Stimulated activated CD8-positive, alpha-beta memory T cell treated with anti-CD3 and anti-CD28 coated beads, Interleukin-12 subunit alpha, Interleukin-12 subunit beta, amount 100 ng/mL, for 4 hours (primary cell): Measurements from ENCODE around the gene CRYZ.
A peak's percentile ranks its signal among the peaks of the same experiment; 100 is the strongest.
"Not testable (repeated sequence)": the region's sequence is repeated elsewhere in the genome, so short reads cannot be mapped to it uniquely, and the experiment has no call there.

Experiments used
- DNase-seq: peaks from one replicate; pipeline ENCODE4 v3.0.0-alpha.2; 2020; ENCODE audit warnings: low read depth

CRYZ gene

GRCh38 chr1:74732960-74733603 lies at the start of gene CRYZ, which contains the start of gene TYW3:
CRYZ (minus strand) TSS chr1:74733050; CDS start chr1:74724821, 8,229 bp downstream.
TYW3 (plus strand) TSS chr1:74733152; CDS start chr1:74733245, 93 bp downstream.
- DNase-seq = peak; percentile 68

GRCh38 chr1:74780594-74780993 lies 47.7 kb upstream of the CRYZ start:
- no peak for DNase-seq

GRCh38 chr1:74779750-74780149 lies 46.9 kb upstream of the CRYZ start:
- no peak for DNase-seq

- DNase-seq = no peak
Measured at GRCh38 chr1:74777525-74777924, 44.7 kb upstream of the CRYZ start.

GRCh38 chr1:74775735-74776134 lies 42.9 kb upstream of the CRYZ start:
- DNase-seq = no peak

- DNase-seq = no peak
Measured at GRCh38 chr1:74773582-74773981, 40.7 kb upstream of the CRYZ start.

GRCh38 chr1:74772945-74773344 lies 40.1 kb upstream of the CRYZ start:
- no peak for DNase-seq

GRCh38 chr1:74771913-74772515 lies 39.2 kb upstream of the CRYZ start:
- no peak for DNase-seq

- DNase-seq = no peak
Measured at GRCh38 chr1:74767490-74767889, 34.6 kb upstream of the CRYZ start.

GRCh38 chr1:74766579-74766978 lies 33.7 kb upstream of the CRYZ start:
- DNase-seq = no peak

GRCh38 chr1:74763807-74764206 lies 31.0 kb upstream of the CRYZ start:
- no peak for DNase-seq

GRCh38 chr1:74756650-74757049 lies 23.8 kb upstream of the CRYZ start:
- not testable (repeated sequence) for DNase-seq

GRCh38 chr1:74755475-74755874 lies 22.6 kb upstream of the CRYZ start:
- DNase-seq = no peak

GRCh38 chr1:74753104-74753503 lies 20.3 kb upstream of the CRYZ start:
- no peak for DNase-seq

GRCh38 chr1:74748960-74749359 lies 16.1 kb upstream of the CRYZ start:
- DNase-seq = no peak

- DNase-seq = not testable (repeated sequence)
Measured at GRCh38 chr1:74745247-74745646, 12.4 kb upstream of the CRYZ start.

GRCh38 chr1:74740307-74740980 lies 7.6 kb upstream of the CRYZ start:
- DNase-seq = not testable (repeated sequence)

GRCh38 chr1:74737333-74737732 lies 4.5 kb upstream of the CRYZ start:
- no peak for DNase-seq

- no peak for DNase-seq
Measured at GRCh38 chr1:74733604-74734484, 994 bp upstream of the CRYZ start.

GRCh38 chr1:74732071-74732946 lies 541 bp downstream of the CRYZ start:
- DNase-seq = not testable (repeated sequence)

- DNase-seq = no peak
Measured at GRCh38 chr1:74731399-74732052, 1.3 kb downstream of the CRYZ start.
